HepG2 (cell line): ENCODE measurements around the gene TM4SF18. TPM values are rescaled to one million over a fixed set of nuclear protein-coding genes. Genes with fewer than 3 reads are reported as not detected.

ENCODE experiments used
- CREM ChIP-seq, 2 experiments: sonication (generic) in 1 of 2; formaldehyde crosslinking in 1 of 2; IDR thresholded peaks; 2 replicates each; pipeline versions ENCODE4 v1.4.0 to v1.6.1; 2016 to 2020; ENCODE audit warnings: antibody characterized with exemption in 1 of 2, mild to moderate bottlenecking in 1 of 2, missing genetic modification reagents in 1 of 2
- EHMT2 ChIP-seq: fragments of 200-600 bp; sonication (generic); IDR thresholded peaks from 2 replicates; pipeline ENCODE4 v1.7.0; 2017; ENCODE audit warnings: antibody characterized with exemption, low read depth, low read length, borderline replicate concordance
- ETV5 ChIP-seq: IDR thresholded peaks from 2 replicates; pipeline ENCODE4 v1.6.1; 2018; ENCODE audit warnings: missing biosample characterization, missing genetic modification reagents, inconsistent platforms, borderline replicate concordance
- MAFK ChIP-seq, 2 experiments: IDR thresholded peaks in 1 of 2; conservative IDR thresholded peaks in 1 of 2; 2 replicates each; pipeline ENCODE4 v1.6.1; 2011; ENCODE audit warnings: improper control_type of control experiment in 2 of 2, low read length in 2 of 2
- MED1 ChIP-seq: sonication (generic); formaldehyde crosslinking; IDR thresholded peaks from 2 replicates; pipeline ENCODE4 v1.4.0; 2020; ENCODE audit warnings: missing genetic modification reagents
- NFYB ChIP-seq: sonication (generic); formaldehyde crosslinking; IDR thresholded peaks from 2 replicates; pipeline ENCODE4 v1.4.0; 2020; ENCODE audit warnings: missing genetic modification reagents
- NR1H2 ChIP-seq: sonication (generic); formaldehyde crosslinking; IDR thresholded peaks from 2 replicates; pipeline ENCODE4 v1.8.1; 2022; ENCODE audit warnings: low read depth, missing genetic modification reagents, borderline replicate concordance
- PRDM15 ChIP-seq: sonication (generic); formaldehyde crosslinking; IDR thresholded peaks from 2 replicates; pipeline ENCODE4 v1.4.0; 2020; ENCODE audit warnings: missing genetic modification reagents
- PTBP1 ChIP-seq: fragments of 200-400 bp; formaldehyde crosslinking; IDR thresholded peaks from 2 replicates; pipeline ENCODE4 v1.6.1; 2018; ENCODE audit warnings: low read length, low read depth; ENCODE audit not compliant: poor library complexity, severe bottlenecking
- RFX3 ChIP-seq: IDR thresholded peaks from 2 replicates; pipeline ENCODE4 v1.6.1; 2016; ENCODE audit warnings: missing biosample characterization, missing genetic modification reagents
- TAF1 ChIP-seq: sonication (generic); formaldehyde crosslinking; IDR thresholded peaks from 2 replicates; pipeline ENCODE4 v1.4.0; 2020; ENCODE audit warnings: missing genetic modification reagents
- TEAD3 ChIP-seq: optimal IDR thresholded peaks from 2 replicates; pipeline ENCODE3; 2016; ENCODE audit warnings: borderline replicate concordance
- ZBTB34 ChIP-seq: sonication (generic); formaldehyde crosslinking; IDR thresholded peaks from 2 replicates; pipeline ENCODE4 v1.8.0; 2022; ENCODE audit warnings: mild to moderate bottlenecking, missing genetic modification reagents
- ZMYM4 ChIP-seq: sonication (generic); formaldehyde crosslinking; IDR thresholded peaks from 2 replicates; pipeline ENCODE4 v1.8.1; 2023; ENCODE audit warnings: mild to moderate bottlenecking, missing genetic modification reagents
- ZNF10 ChIP-seq: sonication (generic); formaldehyde crosslinking; IDR thresholded peaks from 2 replicates; pipeline ENCODE4 v1.4.0; 2020; ENCODE audit warnings: mild to moderate bottlenecking, low read depth, missing genetic modification reagents, borderline replicate concordance
- ZNF12 ChIP-seq: sonication (generic); formaldehyde crosslinking; IDR thresholded peaks from 2 replicates; pipeline ENCODE4 v1.5.0; 2020; ENCODE audit warnings: missing genetic modification reagents
- ZNF496 ChIP-seq: sonication (generic); formaldehyde crosslinking; IDR thresholded peaks from 2 replicates; pipeline ENCODE4 v1.8.1; 2023; ENCODE audit warnings: mild to moderate bottlenecking, moderate library complexity, missing genetic modification reagents; ENCODE audit not compliant: insufficient replicate concordance
- ZNF512 ChIP-seq: sonication (generic); formaldehyde crosslinking; IDR thresholded peaks from 2 replicates; pipeline ENCODE4 v1.4.0; 2020; ENCODE audit warnings: mild to moderate bottlenecking, missing genetic modification reagents
- ZNF605 ChIP-seq: sonication (generic); formaldehyde crosslinking; IDR thresholded peaks from 2 replicates; pipeline ENCODE4 v1.8.0; 2022; ENCODE audit warnings: mild to moderate bottlenecking, missing genetic modification reagents
- ZNF770 ChIP-seq: sonication (generic); formaldehyde crosslinking; IDR thresholded peaks from 2 replicates; pipeline ENCODE4 v1.5.0; 2020; ENCODE audit warnings: mild to moderate bottlenecking, missing genetic modification reagents
- polyA plus RNA-seq, 8 experiments: library from polyadenylated mRNA; depleted of rRNA in 3 of 8; stranded (reverse) in 7 of 8; unstranded in 1 of 8; fragments of >200 nt; fragmentation: Illumina TruSeq in 4 of 8; extraction: Trizol in 4 of 8; gene quantifications; 2 replicates each; pipeline versions ENCODE4 v1.2.1 to v1.2.3, GENCODE V29; 2011 to 2016; ENCODE audit warnings: low read depth in 4 of 8, missing spikeins in 1 of 8, mixed read lengths in 1 of 8; ENCODE audit not compliant: insufficient read depth in 1 of 8
- total RNA-seq, 5 experiments: library from RNA; depleted of rRNA; stranded (reverse); fragments of >200 nt; fragmentation: Illumina TruSeq; extraction: Trizol; gene quantifications; 2 replicates each; pipeline ENCODE4 v1.2.3, GENCODE V29; 2016; ENCODE audit warnings: low read depth in 1 of 5

Gene TM4SF18
- total and polyA plus RNA-seq, 2 of the 13 experiments (the other 11 are each of a cell fraction or from before 2014, with no cell fraction given) = 0.15 TPM; not detected in 1

GRCh38 chr3:149375501-149376196 is 42.2 kb upstream of the TM4SF18 start (continued):
- TF ChIP-seq ZNF496 (CRISPR knock-in tag) (no peak), ZMYM4 (CRISPR knock-in tag) (0 out of 2 replicates have a peak, but pooled peaks have one; percentile 33), PTBP1 (no peak), CREM (IDR thresholded peaks at IDR 0.05) (no peak), CREM (CRISPR knock-in tag; IDR thresholded peaks at IDR 0.05) (no peak), TEAD3 (CRISPR knock-in tag) (peak; percentile 44), RFX3 (CRISPR knock-in tag) (no peak), ZNF10 (CRISPR knock-in tag) (no peak), MED1 (CRISPR knock-in tag) (peak; percentile 53), ZNF512 (CRISPR knock-in tag) (no peak), NFYB (CRISPR knock-in tag) (no peak), ZNF770 (CRISPR knock-in tag) (no peak), NR1H2 (CRISPR knock-in tag) (no peak), PRDM15 (CRISPR knock-in tag) (no peak), MAFK (conservative IDR thresholded peaks at IDR 0.05 in 1 of 2, IDR thresholded peaks at IDR 0.05 in 1 of 2; ENCODE audit: low read length in 2 of 2) (no peak), TAF1 (CRISPR knock-in tag) (peak; percentile 46; the same call in 1 of the 2 replicates), ZNF12 (CRISPR knock-in tag) (no peak), ZNF605 (CRISPR knock-in tag) (no peak), ZBTB34 (0 out of 2 replicates have a peak, but pooled peaks have one; percentile 46), ETV5 (CRISPR knock-in tag) (peak; percentile 20; the same call in 1 of the 2 replicates), EHMT2 (no peak)
